Type B pancreatic cell (in vitro differentiated cells): ENCODE measurements around the gene ZBTB5. TPM values are rescaled to one million over a fixed set of nuclear protein-coding genes. Genes with fewer than 3 reads are reported as not detected.

Experiments used
- DNase-seq: peaks from one replicate; pipeline ENCODE4 v3.0.0; 2021; ENCODE audit warnings: mixed read lengths; ENCODE audit not compliant: unreplicated experiment; ENCODE audit errors: extremely low spot score
- H3K27ac Mint-ChIP-seq: 2 replicates; pipeline ENCODE4 v1.8.0; 2021; ENCODE audit warnings: mild to moderate bottlenecking, mixed read lengths
- H3K27me3 Mint-ChIP-seq: 2 replicates; pipeline ENCODE4 v1.8.0; 2021; ENCODE audit warnings: mixed read lengths
- H3K36me3 Mint-ChIP-seq: 2 replicates; pipeline ENCODE4 v1.8.0; 2021; ENCODE audit warnings: mixed read lengths
- H3K4me1 Mint-ChIP-seq: one replicate; pipeline ENCODE4 v1.8.0; 2021; ENCODE audit warnings: mixed read lengths; ENCODE audit not compliant: unreplicated experiment
- H3K4me3 Mint-ChIP-seq: 2 replicates; pipeline ENCODE4 v1.8.0; 2021; ENCODE audit warnings: mild to moderate bottlenecking, mixed read lengths
- H3K9me3 Mint-ChIP-seq: 2 replicates; pipeline ENCODE4 v1.8.0; 2021; ENCODE audit warnings: mixed read lengths
- CTCF ChIP-seq: fragments of 200-600 bp; sonication (generic); conservative IDR thresholded peaks from 2 replicates; pipeline ENCODE4 v1.5.0; 2021; ENCODE audit warnings: antibody characterized with exemption, mild to moderate bottlenecking
- total RNA-seq: library from RNA; stranded (reverse); gene quantifications from 2 replicates; pipeline ENCODE4 v1.2.1, GENCODE V29; 2021; ENCODE audit warnings: low replicate concordance

Gene ZBTB5
- total RNA-seq, 1 donor from 2014 or later: 22.6 TPM

- TF ChIP-seq CTCF: no peak
- Mint-ChIP-seq H3K27ac (no peak overlapping the region), H3K9me3 (no peaks in the 10 kb centered on the region), H3K4me1 (peaks cover 24% of the 10 kb centered on the region), H3K4me3 (no peak overlapping the region), H3K27me3 (no peaks in the 10 kb centered on the region), H3K36me3 (peaks cover 20% of the 10 kb centered on the region)
- DNase-seq: no peak
Observed at GRCh38 chr9:37449862-37450632, 15.2 kb downstream of the ZBTB5 start.

GRCh38 chr9:37447111-37447510, 18.1 kb downstream of the ZBTB5 start:
- H3K27ac Mint-ChIP-seq: no peak overlapping the region
- H3K27me3 Mint-ChIP-seq: no peaks in the 10 kb centered on the region
- no peak for DNase-seq
- H3K36me3 Mint-ChIP-seq: peaks cover 10% of the 10 kb centered on the region
- no peak overlapping the region for H3K4me3 Mint-ChIP-seq
- TF ChIP-seq CTCF: no peak
- H3K4me1 Mint-ChIP-seq: peaks cover 14% of the 10 kb centered on the region
- H3K9me3 Mint-ChIP-seq: no peaks in the 10 kb centered on the region

GRCh38 chr9:37446401-37446800, 18.8 kb downstream of the ZBTB5 start:
- peaks cover 13% of the 10 kb centered on the region for H3K4me1 Mint-ChIP-seq
- no peak overlapping the region for H3K27ac Mint-ChIP-seq
- H3K36me3 Mint-ChIP-seq: peaks cover 10% of the 10 kb centered on the region
- H3K27me3 Mint-ChIP-seq: no peaks in the 10 kb centered on the region
- TF ChIP-seq CTCF: no peak
- no peaks in the 10 kb centered on the region for H3K9me3 Mint-ChIP-seq
- H3K4me3 Mint-ChIP-seq: no peak overlapping the region
- no peak for DNase-seq

DNA sequence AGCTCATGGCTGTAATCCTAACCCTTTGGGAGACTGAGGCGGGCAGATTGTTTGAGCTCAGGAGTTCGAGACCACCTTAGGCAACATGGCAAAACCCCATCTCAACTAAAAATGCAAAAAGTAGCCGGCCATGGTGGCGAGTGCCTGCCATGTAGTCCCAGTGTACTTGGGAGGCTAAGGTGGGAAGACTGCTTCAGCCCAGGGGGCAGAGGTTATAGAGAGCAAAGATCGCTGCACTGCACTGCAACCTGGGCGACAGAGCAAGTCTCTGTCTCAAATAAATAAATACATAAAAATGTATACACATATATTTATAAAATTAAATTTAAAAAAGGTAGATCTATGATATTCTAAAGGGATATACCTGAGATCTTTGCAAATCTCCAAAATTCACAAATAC, 19.4 kb downstream of the ZBTB5 start:
- peaks cover 13% of the 10 kb centered on the region for H3K4me1 Mint-ChIP-seq
- TF ChIP-seq CTCF: no peak
- H3K27ac Mint-ChIP-seq: no peak overlapping the region
- no peak overlapping the region for H3K4me3 Mint-ChIP-seq
- H3K36me3 Mint-ChIP-seq: peaks cover 10% of the 10 kb centered on the region
- DNase-seq: no peak
- no peaks in the 10 kb centered on the region for H3K9me3 Mint-ChIP-seq
- H3K27me3 Mint-ChIP-seq: no peaks in the 10 kb centered on the region

DNA sequence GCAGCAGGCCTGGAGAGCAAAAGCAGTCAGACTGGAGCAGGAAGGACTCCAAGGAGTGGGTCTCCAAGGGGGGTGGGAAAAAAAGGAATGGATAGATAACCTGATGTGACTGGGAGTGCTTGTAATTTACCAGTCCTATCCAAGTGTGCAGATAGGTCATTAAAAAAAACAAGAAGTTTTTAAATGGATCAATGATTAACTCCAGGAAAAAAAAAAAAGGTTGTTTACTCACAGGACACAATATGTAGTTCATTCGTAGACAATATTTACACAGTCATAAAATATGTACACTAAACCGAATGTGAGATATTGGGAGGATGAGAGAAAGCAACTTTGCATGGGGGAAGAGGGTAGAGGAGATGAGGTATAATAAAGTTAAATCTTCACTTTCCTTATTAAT, 20.4 kb downstream of the ZBTB5 start:
- TF ChIP-seq CTCF: no peak
- Mint-ChIP-seq H3K36me3 (peaks cover 6% of the 10 kb centered on the region), H3K9me3 (no peaks in the 10 kb centered on the region), H3K27me3 (no peaks in the 10 kb centered on the region), H3K27ac (no peak overlapping the region), H3K4me1 (peaks cover 9% of the 10 kb centered on the region), H3K4me3 (no peak overlapping the region)
- DNase-seq: no peak
